Trophoblast cell (in vitro differentiated cells and primary cell): ENCODE data around the gene ST3GAL2.
A peak's percentile ranks its signal among the peaks of the same experiment; 100 is the strongest.
"Not testable (repeated sequence)": the region's sequence is repeated elsewhere in the genome, so short reads cannot be mapped to it uniquely, and the experiment has no call there.

Experiments
- DNase-seq, 2 donors: peaks; one replicate each; pipeline ENCODE4 v3.0.0-alpha.2; 2016
- H2AFZ ChIP-seq: 2 replicates; pipeline ENCODE4 v1.6.1; 2013; ENCODE audit warnings: low read length, moderate library complexity, mild to moderate bottlenecking; ENCODE audit not compliant: insufficient read depth, poor library complexity
- H2AK5ac ChIP-seq: 2 replicates; pipeline ENCODE4 v1.6.1; 2013; ENCODE audit warnings: mild to moderate bottlenecking, low read length
- H2BK120ac ChIP-seq: 2 replicates; pipeline ENCODE4 v1.6.1; 2013; ENCODE audit warnings: low read length, mild to moderate bottlenecking, moderate library complexity; ENCODE audit not compliant: insufficient read depth, poor library complexity
- H2BK12ac ChIP-seq: 2 replicates; pipeline ENCODE4 v1.6.1; 2013; ENCODE audit warnings: mild to moderate bottlenecking, low read length, moderate library complexity
- H2BK5ac ChIP-seq: 2 replicates; pipeline ENCODE4 v1.6.1; 2013; ENCODE audit warnings: low read length, low read depth, moderate library complexity, mild to moderate bottlenecking; ENCODE audit not compliant: poor library complexity
- H3K14ac ChIP-seq: 2 replicates; pipeline ENCODE4 v1.6.1; 2013; ENCODE audit warnings: mild to moderate bottlenecking, low read length
- H3K18ac ChIP-seq: 2 replicates; pipeline ENCODE4 v1.6.1; 2013; ENCODE audit warnings: mild to moderate bottlenecking, low read length
- H3K23ac ChIP-seq: 2 replicates; pipeline ENCODE4 v1.6.1; 2013; ENCODE audit warnings: low read length
- H3K27ac ChIP-seq: 2 replicates; pipeline ENCODE4 v1.5.1; 2013; ENCODE audit warnings: low read depth, mild to moderate bottlenecking, inconsistent platforms, low read length, moderate library complexity
- H3K27me3 ChIP-seq: 2 replicates; pipeline ENCODE4 v1.6.1; 2013; ENCODE audit warnings: inconsistent platforms, mild to moderate bottlenecking, low read length, moderate library complexity; ENCODE audit not compliant: insufficient read depth
- H3K36me3 ChIP-seq, 2 experiments: 1 replicate in 1 of 2; 2 replicates in 1 of 2; pipeline ENCODE4 v1.6.1; 2013; ENCODE audit warnings: low read length in 2 of 2, mild to moderate bottlenecking in 2 of 2, moderate library complexity in 1 of 2; ENCODE audit not compliant: insufficient read depth in 2 of 2, control insufficient read depth in 1 of 2
- H3K4ac ChIP-seq: 2 replicates; pipeline ENCODE4 v1.6.1; 2013; ENCODE audit warnings: low read depth, mild to moderate bottlenecking, low read length, moderate library complexity
- H3K4me1 ChIP-seq, 2 experiments: 1 replicate in 1 of 2; 2 replicates in 1 of 2; pipeline ENCODE4 v1.6.1; 2013; ENCODE audit warnings: low read length in 2 of 2, mild to moderate bottlenecking in 2 of 2, moderate library complexity in 1 of 2; ENCODE audit not compliant: insufficient read depth in 2 of 2, control insufficient read depth in 1 of 2
- H3K4me2 ChIP-seq: 2 replicates; pipeline ENCODE4 v1.6.1; 2013; ENCODE audit warnings: inconsistent platforms, mild to moderate bottlenecking, low read length, moderate library complexity
- H3K4me3 ChIP-seq: 2 replicates; pipeline ENCODE4 v1.5.1; 2013; ENCODE audit warnings: mild to moderate bottlenecking, low read depth, low read length, inconsistent platforms
- H3K79me1 ChIP-seq: one replicate; pipeline ENCODE4 v1.6.1; 2013; ENCODE audit warnings: low read length
- H3K79me2 ChIP-seq: 2 replicates; pipeline ENCODE4 v1.6.1; 2013; ENCODE audit warnings: low read length, mild to moderate bottlenecking; ENCODE audit not compliant: control insufficient read depth, insufficient read depth, poor library complexity
- H3K9ac ChIP-seq: 2 replicates; pipeline ENCODE4 v1.6.1; 2013; ENCODE audit warnings: mild to moderate bottlenecking, low read length
- H3K9me3 ChIP-seq: 2 replicates; pipeline ENCODE4 v1.6.1; 2013; ENCODE audit warnings: low read depth, mild to moderate bottlenecking, control low read depth, inconsistent platforms, low read length; ENCODE audit not compliant: insufficient read depth
- H4K12ac ChIP-seq: 2 replicates; pipeline ENCODE4 v1.6.1; 2013; ENCODE audit warnings: low read depth, mild to moderate bottlenecking, low read length, moderate library complexity
- H4K8ac ChIP-seq: 2 replicates; pipeline ENCODE4 v1.6.1; 2013; ENCODE audit warnings: low read depth, mild to moderate bottlenecking, low read length, moderate library complexity
- H4K91ac ChIP-seq: one replicate; pipeline ENCODE4 v1.6.1; 2013; ENCODE audit warnings: low read depth, mild to moderate bottlenecking, low read length, moderate library complexity
- WGBS: extraction: QIAGEN DNeasy Blood & Tissue Kit; methylation state at CpG from one replicate; pipeline ENCODE4 v1.1.7; 2013; ENCODE audit warnings: missing lambda C conversion rate; ENCODE audit not compliant: insufficient read length, insufficient coverage; ENCODE audit errors: extremely low coverage; 5-methylcytosine and 5-hydroxymethylcytosine counted together

Gene ST3GAL2

GRCh38 chr16:70386289-70386986, 52.5 kb downstream of the ST3GAL2 start:
- not testable (repeated sequence) for H2AFZ ChIP-seq, H3K4ac ChIP-seq, H3K79me2 ChIP-seq, H3K4me1 ChIP-seq, H3K4me3 ChIP-seq, H3K79me1 ChIP-seq, H3K4me2 ChIP-seq, H2AK5ac ChIP-seq, H3K27ac ChIP-seq, H3K23ac ChIP-seq, H4K8ac ChIP-seq, H3K14ac ChIP-seq, H2BK120ac ChIP-seq, H2BK12ac ChIP-seq, H4K91ac ChIP-seq, H3K9me3 ChIP-seq, H2BK5ac ChIP-seq, DNase-seq, H3K27me3 ChIP-seq, H3K18ac ChIP-seq, H3K9ac ChIP-seq, H4K12ac ChIP-seq
- peaks cover 32 to 43% of the 10 kb centered on the region in 2 experiments for H3K36me3 ChIP-seq
- WGBS = no CpG with 5 or more reads among the region's 20 CpGs

- peaks cover 7% of the 10 kb centered on the region in 2 experiments for H3K4me1 ChIP-seq
- H3K4ac ChIP-seq = no peak overlapping the region
- no peak overlapping the region for H2BK5ac ChIP-seq
- H4K91ac ChIP-seq = no peak overlapping the region
- H3K79me1 ChIP-seq = peaks cover 12% of the 10 kb centered on the region
- no peaks in the 10 kb centered on the region for H3K9me3 ChIP-seq
- DNase-seq = no peak
- H3K18ac ChIP-seq = no peak overlapping the region
- peaks cover 21 to 39% of the 10 kb centered on the region in 2 experiments for H3K36me3 ChIP-seq
- no peak overlapping the region for H3K27ac ChIP-seq
- no peaks in the 10 kb centered on the region for H3K27me3 ChIP-seq
- no peak overlapping the region for H2AK5ac ChIP-seq
- no peak overlapping the region for H3K14ac ChIP-seq
- H2BK12ac ChIP-seq = no peak overlapping the region
- no peak overlapping the region for H3K9ac ChIP-seq
- H3K4me3 ChIP-seq = no peak overlapping the region
- peaks cover 4% of the 10 kb centered on the region for H3K79me2 ChIP-seq
- no peak overlapping the region for H4K12ac ChIP-seq
- H2AFZ ChIP-seq = no peak overlapping the region
- H3K23ac ChIP-seq = no peak overlapping the region
- no peak overlapping the region for H3K4me2 ChIP-seq
- H2BK120ac ChIP-seq = no peak overlapping the region
- H4K8ac ChIP-seq = no peak overlapping the region
- no CpG with 5 or more reads among the region's 6 CpGs for WGBS
These were observed 55.4 kb downstream of the ST3GAL2 start for GRCh38 chr16:70383421-70383960.

- Histone ChIP-seq H3K27me3 (no peaks in the 10 kb centered on the region), H3K9ac (peak overlapping the region; percentile 41), H2BK12ac (no peak overlapping the region), H2AK5ac (no peak overlapping the region), H3K4ac (no peak overlapping the region), H3K79me1 (peaks cover 12% of the 10 kb centered on the region), H3K4me3 (peak overlapping the region; percentile 61), H3K27ac (peak overlapping the region; percentile 56), H3K79me2 (peaks cover 4% of the 10 kb centered on the region), H3K36me3 (peaks cover 9 to 25% of the 10 kb centered on the region in 2 experiments), H2BK5ac (peak overlapping the region; percentile 2), H3K18ac (peak overlapping the region; percentile 65), H4K12ac (peak overlapping the region; percentile 79), H2AFZ (peak overlapping the region; percentile 84), H3K23ac (no peak overlapping the region), H3K4me1 (peaks cover 7% of the 10 kb centered on the region in 2 experiments), H3K14ac (peak overlapping the region; percentile 14), H2BK120ac (peak overlapping the region; percentile 45), H3K4me2 (peak overlapping the region; percentile 67), H4K91ac (peak overlapping the region; percentile 45), H3K9me3 (no peaks in the 10 kb centered on the region), H4K8ac (peak overlapping the region; percentile 90)
- WGBS = no CpG with 5 or more reads among the region's 47 CpGs
- DNase-seq = peak; percentile 50 to 62
These were observed 57.1 kb downstream of the ST3GAL2 start for GRCh38 chr16:70381604-70382342.

- no peaks in the 10 kb centered on the region for H3K9me3 ChIP-seq
- H2AK5ac ChIP-seq = peak overlapping the region; percentile 7
- peak overlapping the region; percentile 71 for H2BK5ac ChIP-seq
- H3K4ac ChIP-seq = peak overlapping the region; percentile 17
- H3K4me2 ChIP-seq = peak overlapping the region; percentile 86
- peak overlapping the region; percentile 70 for H3K9ac ChIP-seq
- H3K79me2 ChIP-seq = peaks cover 4% of the 10 kb centered on the region
- peak overlapping the region; percentile 79 for H4K12ac ChIP-seq
- no peak overlapping the region for H2BK12ac ChIP-seq
- peak overlapping the region; percentile 74 for H4K8ac ChIP-seq
- H3K4me3 ChIP-seq = peak overlapping the region; percentile 66
- H2AFZ ChIP-seq = peak overlapping the region; percentile 61
- peak overlapping the region; percentile 50 for H3K14ac ChIP-seq
- peak overlapping the region; percentile 92 for H3K27ac ChIP-seq
- peaks cover 10 to 25% of the 10 kb centered on the region in 2 experiments for H3K36me3 ChIP-seq
- DNase-seq = peak; percentile 97 to 98
- H3K23ac ChIP-seq = no peak overlapping the region
- no CpG with 5 or more reads among the region's 52 CpGs for WGBS
- peak overlapping the region; percentile 37 for H3K18ac ChIP-seq
- peaks cover 12% of the 10 kb centered on the region for H3K79me1 ChIP-seq
- peak overlapping the region; percentile 74 for H2BK120ac ChIP-seq
- H3K27me3 ChIP-seq = no peaks in the 10 kb centered on the region
- peak overlapping the region; percentile 84 for H4K91ac ChIP-seq
- H3K4me1 ChIP-seq = peaks cover 7% of the 10 kb centered on the region in 2 experiments
These were observed 57.8 kb downstream of the ST3GAL2 start for GRCh38 chr16:70380919-70381603.
